ENCODE measurements around the gene CDC42EP4. TPM values are rescaled to one million over a fixed set of nuclear protein-coding genes. Genes with fewer than 3 reads are reported as not detected.

Gene CDC42EP4
- total RNA-seq, 1 donor from 2014 or later, result 44.6 TPM

GRCh38 chr17:73300392-73300791, 11.4 kb downstream of the CDC42EP4 start:
- no peak for TF ChIP-seq CTCF (IDR thresholded peaks at IDR 0.05)
- Histone ChIP-seq H3K36me3 (no peaks in the 10 kb centered on the region), H3K4me1 (peaks cover 70% of the 10 kb centered on the region), H3K4me3 (no peak overlapping the region), H3K9me3 (no peaks in the 10 kb centered on the region), H3K27ac (no peak overlapping the region), H3K27me3 (ENCODE audit: low read depth) (no peaks in the 10 kb centered on the region)
- DNase-seq (no peak), ATAC-seq (peak in 1 of 2 donors; percentile 28)
- intact Hi-C loops (cut with DNase I), result no loop called here

- no peak for TF ChIP-seq CTCF (IDR thresholded peaks at IDR 0.05)
- no peak overlapping the region for H3K4me3 ChIP-seq
- peaks cover 63% of the 10 kb centered on the region for H3K4me1 ChIP-seq
- H3K27ac ChIP-seq, result no peak overlapping the region
- intact Hi-C loops (cut with DNase I), result no loop called here
- no peaks in the 10 kb centered on the region for H3K36me3 ChIP-seq
- H3K9me3 ChIP-seq, result no peaks in the 10 kb centered on the region
- ATAC-seq, result peak in 1 of 2 donors; percentile 30
- H3K27me3 ChIP-seq (ENCODE audit: low read depth), result no peaks in the 10 kb centered on the region
- no peak for DNase-seq
Measured at GRCh38 chr17:73297934-73298861, 13.6 kb downstream of the CDC42EP4 start.

GRCh38 chr17:73293480-73293911, 18.3 kb downstream of the CDC42EP4 start:
- ATAC-seq, result peak; percentile 79 to 82
- H3K27ac ChIP-seq, result peak overlapping the region; percentile 39
- TF ChIP-seq CTCF (IDR thresholded peaks at IDR 0.05), result no peak
- H3K9me3 ChIP-seq, result no peaks in the 10 kb centered on the region
- peaks cover 72% of the 10 kb centered on the region for H3K4me1 ChIP-seq
- peak; percentile 82 for DNase-seq
- intact Hi-C loops (cut with DNase I), result no loop called here
- no peaks in the 10 kb centered on the region for H3K36me3 ChIP-seq
- H3K4me3 ChIP-seq, result no peak overlapping the region
- H3K27me3 ChIP-seq (ENCODE audit: low read depth), result no peaks in the 10 kb centered on the region

- no peak for ATAC-seq
- intact Hi-C loops (cut with DNase I), result no loop called here
- peaks cover 72% of the 10 kb centered on the region for H3K4me1 ChIP-seq
Measured at GRCh38 chr17:73293031-73293430, 18.8 kb downstream of the CDC42EP4 start.

GRCh38 chr17:73292031-73292531, 19.7 kb downstream of the CDC42EP4 start:
- Histone ChIP-seq H3K27ac (peak overlapping the region; percentile 79), H3K4me3 (peak overlapping the region; percentile 1), H3K27me3 (ENCODE audit: low read depth) (no peaks in the 10 kb centered on the region), H3K4me1 (peaks cover 76% of the 10 kb centered on the region), H3K9me3 (no peaks in the 10 kb centered on the region), H3K36me3 (no peaks in the 10 kb centered on the region)
- DNase-seq (no peak), ATAC-seq (peak in 1 of 2 donors; percentile 31)
- intact Hi-C loops (cut with DNase I), result no loop called here
- no peak for TF ChIP-seq CTCF (IDR thresholded peaks at IDR 0.05)

More at GRCh38 chr17:73293031-73293430, 18.8 kb downstream of the CDC42EP4 start:
- Histone ChIP-seq H3K4me3 (no peak overlapping the region), H3K9me3 (no peaks in the 10 kb centered on the region), H3K36me3 (no peaks in the 10 kb centered on the region), H3K27ac (peak overlapping the region; percentile 39), H3K27me3 (ENCODE audit: low read depth) (no peaks in the 10 kb centered on the region)
- TF ChIP-seq CTCF (IDR thresholded peaks at IDR 0.05), result no peak
- no peak for DNase-seq
